Bronchial epithelial cell (primary cell): ENCODE data around the gene PDF. TPM values are rescaled to one million over a fixed set of nuclear protein-coding genes. Genes with fewer than 3 reads are reported as not detected.
"Not testable (repeated sequence)": the region's sequence is repeated elsewhere in the genome, so short reads cannot be mapped to it uniquely, and the experiment has no call there.

ENCODE experiments used
- DNase-seq: peaks from one replicate; pipeline ENCODE4 v3.0.0-alpha.2; 2010; ENCODE audit warnings: low read depth
- FAIRE-seq: peaks from 2 replicates; lab custom pipeline; 2011; peaks lifted over from hg19 to GRCh38; lab: Jason Lieb, UNC
- H3K27me3 ChIP-seq: 2 replicates; pipeline ENCODE4 v1.5.1; 2011; ENCODE audit warnings: low read length; ENCODE audit not compliant: control insufficient read depth, insufficient read depth
- H3K36me3 ChIP-seq: 2 replicates; pipeline ENCODE4 v1.5.1; 2011; ENCODE audit warnings: low read length; ENCODE audit not compliant: control insufficient read depth, insufficient read depth
- H3K4me3 ChIP-seq: 2 replicates; pipeline ENCODE4 v1.5.1; 2011; ENCODE audit warnings: mild to moderate bottlenecking, low read depth, low read length, control low read depth
- total RNA-seq: library from RNA; depleted of rRNA; stranded (reverse); fragments of >200 nt; gene quantifications from 2 replicates; pipeline ENCODE4 v1.2.1, GENCODE V29; 2014
- TF ChIP-seq, protein P1 (sequence below): IDR thresholded peaks from 2 replicates; pipeline ENCODE4 v1.5.1; 2011; ENCODE audit warnings: mild to moderate bottlenecking, moderate library complexity, low read length, control low read depth, inconsistent platforms; ENCODE audit not compliant: insufficient read depth, severe bottlenecking

The PDF gene
- total RNA-seq, 1 donor from 2014 or later, result 31.3 TPM

DNA sequence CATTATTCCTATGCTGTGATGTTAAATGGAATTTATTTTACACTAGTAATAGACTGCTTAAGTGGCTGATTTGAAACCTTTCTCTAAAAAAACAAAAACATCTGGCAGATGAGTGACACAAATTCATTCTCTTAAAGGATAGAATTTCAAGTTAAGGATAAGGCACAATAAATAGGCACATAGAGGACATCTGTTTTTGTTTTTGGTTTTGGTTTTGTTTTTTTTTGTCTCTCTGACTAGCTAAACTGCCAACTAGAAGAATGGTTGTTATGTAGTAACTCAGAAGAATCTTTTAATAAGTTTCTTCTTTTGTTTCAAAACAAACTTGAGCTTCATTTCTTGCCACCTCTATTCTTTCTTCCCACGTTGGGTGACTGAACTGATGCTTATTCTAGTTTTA lies 24.4 kb downstream of the PDF start:
- no peak overlapping the region for H3K4me3 ChIP-seq
- FAIRE-seq (no peak), DNase-seq (no peak)
- H3K27me3 ChIP-seq, result no peaks in the 10 kb centered on the region
- TF ChIP-seq, protein P1, sequence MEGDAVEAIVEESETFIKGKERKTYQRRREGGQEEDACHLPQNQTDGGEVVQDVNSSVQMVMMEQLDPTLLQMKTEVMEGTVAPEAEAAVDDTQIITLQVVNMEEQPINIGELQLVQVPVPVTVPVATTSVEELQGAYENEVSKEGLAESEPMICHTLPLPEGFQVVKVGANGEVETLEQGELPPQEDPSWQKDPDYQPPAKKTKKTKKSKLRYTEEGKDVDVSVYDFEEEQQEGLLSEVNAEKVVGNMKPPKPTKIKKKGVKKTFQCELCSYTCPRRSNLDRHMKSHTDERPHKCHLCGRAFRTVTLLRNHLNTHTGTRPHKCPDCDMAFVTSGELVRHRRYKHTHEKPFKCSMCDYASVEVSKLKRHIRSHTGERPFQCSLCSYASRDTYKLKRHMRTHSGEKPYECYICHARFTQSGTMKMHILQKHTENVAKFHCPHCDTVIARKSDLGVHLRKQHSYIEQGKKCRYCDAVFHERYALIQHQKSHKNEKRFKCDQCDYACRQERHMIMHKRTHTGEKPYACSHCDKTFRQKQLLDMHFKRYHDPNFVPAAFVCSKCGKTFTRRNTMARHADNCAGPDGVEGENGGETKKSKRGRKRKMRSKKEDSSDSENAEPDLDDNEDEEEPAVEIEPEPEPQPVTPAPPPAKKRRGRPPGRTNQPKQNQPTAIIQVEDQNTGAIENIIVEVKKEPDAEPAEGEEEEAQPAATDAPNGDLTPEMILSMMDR, result no peak
- peaks cover 3% of the 10 kb centered on the region for H3K36me3 ChIP-seq

DNA sequence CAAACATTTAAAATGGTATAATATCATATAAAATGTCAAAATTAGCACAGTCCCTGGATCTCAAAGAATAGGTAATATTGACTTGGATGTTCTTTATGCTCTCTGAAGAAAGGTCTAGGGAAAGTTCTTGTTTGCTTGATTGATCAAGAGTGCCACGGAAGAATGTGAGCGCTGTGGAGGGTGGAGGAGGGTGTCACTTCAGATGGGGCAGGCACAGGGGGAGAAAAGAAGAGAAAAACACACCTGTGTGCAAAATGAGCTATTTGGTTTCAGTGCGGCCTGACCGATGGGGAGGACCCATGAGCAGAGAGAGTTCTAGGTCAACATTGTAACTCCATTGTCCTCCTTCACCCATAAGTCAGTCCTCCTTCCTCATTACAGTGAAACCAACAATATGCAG lies 28.1 kb downstream of the PDF start:
- H3K36me3 ChIP-seq, result peaks cover 5% of the 10 kb centered on the region
- FAIRE-seq (no peak), DNase-seq (no peak)

DNA sequence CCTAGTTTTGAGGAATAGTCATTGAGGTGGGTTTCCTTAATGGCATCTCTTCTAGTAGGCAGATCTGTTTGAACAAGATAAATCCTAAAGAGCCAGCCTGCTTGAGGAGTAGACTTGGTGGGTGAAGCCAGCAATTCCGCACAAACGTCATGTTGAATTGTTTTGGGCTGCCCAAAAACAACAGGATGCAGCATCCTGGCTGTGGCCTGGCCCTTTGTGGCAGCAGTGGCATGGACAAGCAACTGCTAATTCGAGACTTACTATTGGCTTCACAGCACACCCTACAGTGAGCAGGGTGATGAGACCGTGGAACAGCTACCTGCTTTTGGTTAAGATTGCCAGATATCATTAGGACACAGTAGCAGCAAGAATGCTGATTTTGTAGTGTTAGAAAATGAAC lies 28.5 kb downstream of the PDF start:
- Histone ChIP-seq H3K27me3 (no peaks in the 10 kb centered on the region), H3K4me3 (no peak overlapping the region), H3K36me3 (peaks cover 5% of the 10 kb centered on the region)
- no peak for FAIRE-seq
- TF ChIP-seq, protein P1, result no peak
- DNase-seq, result no peak

More for the DNA sequence above, 28.1 kb downstream of the PDF start:
- Histone ChIP-seq H3K4me3 (no peak overlapping the region), H3K27me3 (no peaks in the 10 kb centered on the region)
- TF ChIP-seq, protein P1, result no peak

DNA sequence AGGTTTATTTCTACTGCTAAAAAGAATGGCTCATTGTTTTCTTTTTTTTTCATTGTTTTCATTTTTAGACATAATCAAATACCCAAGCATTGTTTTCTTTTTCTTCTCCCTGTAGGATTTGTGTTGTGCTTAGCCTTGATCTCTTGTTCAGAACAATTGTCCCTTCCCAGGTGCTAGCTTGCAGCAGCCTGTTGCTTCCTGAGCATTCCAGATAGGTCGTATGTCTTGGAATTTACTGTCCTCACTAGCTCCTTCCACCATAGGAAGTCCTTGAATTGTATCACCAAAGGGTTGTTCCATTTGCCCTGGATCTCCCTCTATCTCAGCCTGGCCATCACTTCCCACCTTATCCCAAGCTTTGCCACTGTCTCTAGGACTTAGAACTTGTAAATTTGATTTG lies 29.2 kb downstream of the PDF start:
- FAIRE-seq, result no peak
- Histone ChIP-seq H3K36me3 (peaks cover 5% of the 10 kb centered on the region), H3K27me3 (no peaks in the 10 kb centered on the region), H3K4me3 (no peak overlapping the region)
- TF ChIP-seq, protein P1, result no peak
- DNase-seq, result no peak

DNA sequence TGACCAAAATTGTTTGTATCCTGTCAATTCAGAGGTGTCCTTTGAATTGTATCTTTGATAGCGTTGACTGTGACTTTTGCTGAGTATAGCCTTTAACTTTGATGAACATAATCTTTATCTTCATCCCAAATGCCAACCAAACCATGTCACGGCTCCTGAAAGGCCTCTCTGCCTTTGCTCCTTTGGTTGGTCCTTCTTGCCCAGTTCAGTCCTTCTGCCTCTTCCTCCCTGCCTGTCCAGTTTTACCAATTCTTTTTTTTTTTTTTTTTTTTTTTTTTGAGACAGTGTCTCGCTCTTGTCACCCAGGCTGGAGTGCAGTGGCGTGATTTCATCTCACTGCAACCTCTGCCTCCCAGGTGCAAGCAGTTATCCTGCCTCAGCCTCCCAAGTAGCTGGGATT lies 32.1 kb downstream of the PDF start:
- TF ChIP-seq, protein P1, result no peak
- Histone ChIP-seq H3K27me3 (no peaks in the 10 kb centered on the region), H3K36me3 (peaks cover 4% of the 10 kb centered on the region), H3K4me3 (no peak overlapping the region)
- DNase-seq (no peak), FAIRE-seq (no peak)

DNA sequence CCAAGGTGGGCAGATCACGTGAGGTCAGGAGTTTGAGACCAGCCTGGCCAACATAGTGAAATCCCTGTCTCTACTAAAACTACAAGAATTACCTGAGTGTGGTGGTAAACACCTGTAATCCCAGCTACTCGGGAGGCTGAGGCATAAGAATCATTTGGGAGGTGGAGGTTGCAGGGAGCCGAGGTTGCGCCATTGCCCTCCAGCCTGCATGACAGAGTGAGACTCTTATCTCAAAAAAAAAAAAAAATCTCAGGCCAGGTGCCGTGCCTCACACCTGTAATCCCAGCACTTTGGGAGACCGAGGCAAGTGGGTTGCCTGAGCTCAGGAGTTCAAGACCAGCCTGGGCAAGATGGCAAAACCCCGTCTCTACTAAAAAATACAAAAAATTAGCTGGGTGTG lies 33.6 kb downstream of the PDF start:
- H3K27me3 ChIP-seq, H3K36me3 ChIP-seq, H3K4me3 ChIP-seq, FAIRE-seq, DNase-seq: not testable (repeated sequence)
